GM10248 (cell line): Measurements from ENCODE around the gene TDRD7.
A peak's percentile ranks its signal among the peaks of the same experiment; 100 is the strongest.

ENCODE experiments used
- CTCF ChIA-PET: fragments of 300-600 bp; sonication (Branson Sonifier 250); formaldehyde crosslinking; extraction: SDS; loops from one replicate; lab custom pipeline; 2021; ENCODE audit warnings: antibody characterized with exemption; lab: Yijun Ruan, JAX
- POLR2A ChIA-PET: fragments of 350-650 bp; sonication (Branson Sonifier 250); formaldehyde crosslinking; extraction: SDS; loops from one replicate; lab custom pipeline; 2020; ENCODE audit warnings: antibody characterized with exemption; lab: Yijun Ruan, JAX
- DNase-seq: peaks from one replicate; pipeline ENCODE4 v3.0.0; 2012; ENCODE audit errors: extremely low spot score
- TF ChIP-seq, protein P1 (sequence below): IDR thresholded peaks from 2 replicates; pipeline ENCODE4 v1.5.1; 2012; ENCODE audit warnings: mild to moderate bottlenecking, low read depth; ENCODE audit errors: extremely low read depth, missing control alignments, control extremely low read depth

The TDRD7 gene

DNA sequence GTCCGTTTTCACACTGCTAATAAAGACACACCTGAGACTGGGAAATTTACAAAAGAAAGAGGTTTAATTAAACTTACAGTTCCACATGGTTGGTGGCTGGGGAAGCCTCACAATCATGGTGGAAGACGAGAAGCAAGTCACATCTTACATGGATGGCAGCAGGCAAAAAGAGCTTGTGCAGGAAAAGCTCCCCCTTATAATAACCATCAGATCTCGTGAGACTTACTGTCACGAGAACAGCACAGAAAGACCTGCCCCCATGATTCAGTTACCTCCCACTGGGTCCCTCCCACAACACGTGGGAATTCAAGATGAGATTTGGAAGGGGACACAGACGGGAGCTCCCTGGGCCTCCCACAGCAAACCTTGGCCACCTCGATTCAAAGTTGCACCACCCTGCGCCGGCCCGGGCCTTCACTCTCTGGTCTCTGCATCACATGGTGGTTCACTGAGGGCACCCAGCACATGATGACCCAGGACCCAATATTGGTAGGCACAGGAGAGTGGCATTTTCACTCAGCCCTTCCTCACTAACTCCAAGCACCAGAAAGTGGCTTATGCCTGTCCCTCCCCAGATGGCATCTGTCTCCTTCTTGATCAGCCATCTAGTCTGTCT is 21.0 kb upstream of the TDRD7 start:
- ChIA-PET POLR2A (no interaction called here), CTCF (interaction anchor here (0.9 to 8.3 kb wide), 5 partner anchors 7 to 534 kb away, joined by 3 to 78 read pairs (median 4); no protein-coding TSS in a partner anchor)
- TF ChIP-seq, protein P1, sequence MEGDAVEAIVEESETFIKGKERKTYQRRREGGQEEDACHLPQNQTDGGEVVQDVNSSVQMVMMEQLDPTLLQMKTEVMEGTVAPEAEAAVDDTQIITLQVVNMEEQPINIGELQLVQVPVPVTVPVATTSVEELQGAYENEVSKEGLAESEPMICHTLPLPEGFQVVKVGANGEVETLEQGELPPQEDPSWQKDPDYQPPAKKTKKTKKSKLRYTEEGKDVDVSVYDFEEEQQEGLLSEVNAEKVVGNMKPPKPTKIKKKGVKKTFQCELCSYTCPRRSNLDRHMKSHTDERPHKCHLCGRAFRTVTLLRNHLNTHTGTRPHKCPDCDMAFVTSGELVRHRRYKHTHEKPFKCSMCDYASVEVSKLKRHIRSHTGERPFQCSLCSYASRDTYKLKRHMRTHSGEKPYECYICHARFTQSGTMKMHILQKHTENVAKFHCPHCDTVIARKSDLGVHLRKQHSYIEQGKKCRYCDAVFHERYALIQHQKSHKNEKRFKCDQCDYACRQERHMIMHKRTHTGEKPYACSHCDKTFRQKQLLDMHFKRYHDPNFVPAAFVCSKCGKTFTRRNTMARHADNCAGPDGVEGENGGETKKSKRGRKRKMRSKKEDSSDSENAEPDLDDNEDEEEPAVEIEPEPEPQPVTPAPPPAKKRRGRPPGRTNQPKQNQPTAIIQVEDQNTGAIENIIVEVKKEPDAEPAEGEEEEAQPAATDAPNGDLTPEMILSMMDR, result no peak
- no peak for DNase-seq

DNA sequence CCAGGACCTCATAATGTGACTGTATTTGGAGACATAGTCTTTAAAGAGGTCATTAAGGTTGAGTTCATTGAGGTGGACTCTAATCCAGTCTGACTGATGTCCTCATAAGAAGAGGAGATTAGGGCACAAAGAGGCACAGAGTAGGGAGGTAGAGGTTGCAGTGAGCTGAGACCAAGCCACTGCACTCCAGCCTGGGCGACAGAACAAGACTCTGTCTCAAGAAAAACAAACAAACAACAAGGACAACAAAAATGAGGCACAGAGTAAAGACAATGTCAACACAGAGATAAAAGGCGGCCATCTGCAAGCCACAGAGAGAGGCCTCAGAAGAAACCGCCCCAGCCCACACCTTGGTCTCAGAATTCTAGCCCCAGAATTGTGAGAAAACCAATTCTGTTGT is 17.0 kb upstream of the TDRD7 start:
- no peak for DNase-seq
- POLR2A ChIA-PET, result no interaction called here
- TF ChIP-seq, protein P1, result no peak
- CTCF ChIA-PET, result interaction anchor here (1.5 to 8.0 kb wide), 4 partner anchors 8 to 540 kb away, joined by 3 to 78 read pairs (median 34); no protein-coding TSS in a partner anchor

GRCh38 chr9:97395745-97396144 is 16.2 kb upstream of the TDRD7 start:
- TF ChIP-seq, protein P1, result no peak
- ChIA-PET CTCF (interaction anchor here (1.5 to 8.0 kb wide), 4 partner anchors 9 to 541 kb away, joined by 4 to 78 read pairs (median 36); no protein-coding TSS in a partner anchor), POLR2A (no interaction called here)
- no peak for DNase-seq

- ChIA-PET POLR2A (no interaction called here), CTCF (interaction anchor here (1.0 to 8.0 kb wide), 6 partner anchors 10 to 541 kb away, joined by 3 to 78 read pairs (median 8); partner anchors contain the start of gene TDRD7)
Measured at GRCh38 chr9:97396256-97396655, 15.6 kb upstream of the TDRD7 start.

GRCh38 chr9:97397220-97397619 is 14.7 kb upstream of the TDRD7 start:
- no peak for DNase-seq
- TF ChIP-seq, protein P1, result no peak
- POLR2A ChIA-PET, result no interaction called here
- CTCF ChIA-PET, result interaction anchor here (1.0 to 8.0 kb wide), 9 partner anchors 10 to 540 kb away, joined by 3 to 78 read pairs (median 7); partner anchors contain the start of gene TDRD7

More at GRCh38 chr9:97396256-97396655, 15.6 kb upstream of the TDRD7 start:
- TF ChIP-seq, protein P1, result no peak
- DNase-seq, result no peak

GRCh38 chr9:97398999-97399758 is 12.7 kb upstream of the TDRD7 start:
- CTCF ChIA-PET, result interaction anchor here (0.8 to 8.0 kb wide), 6 partner anchors 13 to 542 kb away, joined by 3 to 78 read pairs (median 4); no protein-coding TSS in a partner anchor
- POLR2A ChIA-PET, result no interaction called here

More at GRCh38 chr9:97398999-97399758, 12.7 kb upstream of the TDRD7 start:
- TF ChIP-seq, protein P1, result peak; percentile 95
- DNase-seq, result peak; percentile 84
